SK-N-MC (cell line): ENCODE measurements around the gene NCOA3.

Experiments
- DNase-seq: peaks from one replicate; pipeline ENCODE4 v3.0.0-alpha.2; 2011; ENCODE audit warnings: low read depth, low spot score
- H3K27ac ChIP-seq: fragments of 200-600 bp; sonication (generic); 2 replicates; pipeline ENCODE4 v1.5.1; 2016; ENCODE audit warnings: mixed run types
- H3K36me3 ChIP-seq: fragments of 200-600 bp; sonication (generic); 2 replicates; pipeline ENCODE4 v1.6.1; 2017; ENCODE audit warnings: antibody characterized with exemption, low read length, mixed read lengths; ENCODE audit not compliant: insufficient read depth
- H3K4me3 ChIP-seq: fragments of 200-600 bp; sonication (generic); 2 replicates; pipeline ENCODE4 v1.5.1; 2016
- H3K9ac ChIP-seq: fragments of 200-600 bp; sonication (generic); 2 replicates; pipeline ENCODE4 v1.8.0; 2017; ENCODE audit warnings: mixed run types, mixed read lengths; ENCODE audit not compliant: insufficient read length
- H3K9me3 ChIP-seq: fragments of 200-600 bp; sonication (generic); 2 replicates; pipeline ENCODE4 v1.6.1; 2017; ENCODE audit warnings: low read depth, mild to moderate bottlenecking, antibody characterized with exemption, low read length, moderate library complexity, mixed read lengths
- EZH2 ChIP-seq: fragments of 200-600 bp; sonication (generic); IDR thresholded peaks from one replicate; pipeline ENCODE4 v1.6.1; 2017; ENCODE audit warnings: antibody characterized with exemption
- FOXP2 ChIP-seq: optimal IDR thresholded peaks from 2 replicates; pipeline ENCODE3; 2011; ENCODE audit warnings: mild to moderate bottlenecking, moderate library complexity; ENCODE audit not compliant: insufficient read depth; ENCODE audit errors: extremely low read length, control extremely low read depth
- POLR2AphosphoS5 ChIP-seq: IDR thresholded peaks from 2 replicates; pipeline ENCODE4 v1.6.1; 2012; ENCODE audit warnings: mild to moderate bottlenecking, low read depth, low read length, borderline replicate concordance

NCOA3 gene

DNA sequence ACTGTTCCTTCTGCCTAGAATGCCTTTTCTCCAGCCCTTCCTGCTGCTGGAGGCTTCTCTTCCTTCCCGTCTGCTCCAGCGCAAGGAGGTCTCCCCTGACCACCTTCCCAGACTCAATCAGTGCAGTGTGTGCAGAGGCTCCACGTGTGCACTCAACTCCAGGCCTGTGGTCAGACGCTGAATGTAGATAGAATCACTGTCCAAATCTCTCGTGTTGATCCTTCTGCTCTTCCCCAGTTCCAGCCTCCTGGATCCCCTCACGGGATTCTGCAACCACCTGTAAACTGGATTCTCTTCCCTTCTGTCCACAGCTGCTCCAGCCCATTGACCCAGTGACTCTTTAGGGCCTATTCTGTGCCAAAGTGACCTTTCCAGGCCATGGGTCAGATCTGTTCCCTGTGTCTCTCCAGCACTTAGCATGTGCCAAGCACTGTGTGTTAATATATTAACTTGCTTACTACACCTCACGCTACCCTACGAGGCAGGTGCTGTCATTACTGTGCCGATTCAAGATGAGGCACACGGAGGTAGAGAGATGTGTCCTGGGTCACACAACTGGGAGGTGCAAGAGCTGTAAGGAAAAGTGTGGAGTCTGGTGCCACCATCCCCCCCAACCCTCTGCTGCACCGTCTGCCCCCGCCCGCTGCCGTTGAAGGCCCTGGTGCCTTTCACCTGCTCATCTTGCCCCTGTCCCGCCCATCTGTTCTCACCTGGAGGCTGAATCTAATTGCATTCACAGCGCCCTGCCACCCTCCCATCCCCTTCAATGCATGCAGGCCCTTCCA, 171.4 kb downstream of the NCOA3 start:
- no peaks in the 10 kb centered on the region for H3K9me3 ChIP-seq
- TF ChIP-seq FOXP2, result no peak
- no peak for TF ChIP-seq EZH2
- TF ChIP-seq POLR2AphosphoS5, result no peak
- no peaks in the 10 kb centered on the region for H3K36me3 ChIP-seq
- no peak overlapping the region for H3K9ac ChIP-seq
- no peak overlapping the region for H3K4me3 ChIP-seq
- H3K27ac ChIP-seq, result no peak overlapping the region
- DNase-seq, result no peak

GRCh38 chr20:47673671-47673955, 171.9 kb downstream of the NCOA3 start:
- Histone ChIP-seq H3K27ac (no peak overlapping the region), H3K36me3 (no peaks in the 10 kb centered on the region), H3K9ac (no peak overlapping the region), H3K4me3 (no peak overlapping the region), H3K9me3 (no peaks in the 10 kb centered on the region)
- no peak for DNase-seq
- no peak for TF ChIP-seq POLR2AphosphoS5
- TF ChIP-seq EZH2, result no peak
- no peak for TF ChIP-seq FOXP2

- DNase-seq, result no peak
- Histone ChIP-seq H3K4me3 (no peak overlapping the region), H3K9ac (no peak overlapping the region), H3K27ac (no peak overlapping the region), H3K36me3 (no peaks in the 10 kb centered on the region), H3K9me3 (no peaks in the 10 kb centered on the region)
- no peak for TF ChIP-seq FOXP2
- TF ChIP-seq POLR2AphosphoS5, result no peak
- no peak for TF ChIP-seq EZH2
Measured at GRCh38 chr20:47674145-47674544, 172.5 kb downstream of the NCOA3 start.

GRCh38 chr20:47674686-47675085, 173.0 kb downstream of the NCOA3 start:
- no peak for DNase-seq
- Histone ChIP-seq H3K4me3 (no peak overlapping the region), H3K36me3 (no peaks in the 10 kb centered on the region), H3K27ac (no peak overlapping the region), H3K9ac (no peak overlapping the region), H3K9me3 (no peaks in the 10 kb centered on the region)
- no peak for TF ChIP-seq POLR2AphosphoS5
- no peak for TF ChIP-seq FOXP2

DNA sequence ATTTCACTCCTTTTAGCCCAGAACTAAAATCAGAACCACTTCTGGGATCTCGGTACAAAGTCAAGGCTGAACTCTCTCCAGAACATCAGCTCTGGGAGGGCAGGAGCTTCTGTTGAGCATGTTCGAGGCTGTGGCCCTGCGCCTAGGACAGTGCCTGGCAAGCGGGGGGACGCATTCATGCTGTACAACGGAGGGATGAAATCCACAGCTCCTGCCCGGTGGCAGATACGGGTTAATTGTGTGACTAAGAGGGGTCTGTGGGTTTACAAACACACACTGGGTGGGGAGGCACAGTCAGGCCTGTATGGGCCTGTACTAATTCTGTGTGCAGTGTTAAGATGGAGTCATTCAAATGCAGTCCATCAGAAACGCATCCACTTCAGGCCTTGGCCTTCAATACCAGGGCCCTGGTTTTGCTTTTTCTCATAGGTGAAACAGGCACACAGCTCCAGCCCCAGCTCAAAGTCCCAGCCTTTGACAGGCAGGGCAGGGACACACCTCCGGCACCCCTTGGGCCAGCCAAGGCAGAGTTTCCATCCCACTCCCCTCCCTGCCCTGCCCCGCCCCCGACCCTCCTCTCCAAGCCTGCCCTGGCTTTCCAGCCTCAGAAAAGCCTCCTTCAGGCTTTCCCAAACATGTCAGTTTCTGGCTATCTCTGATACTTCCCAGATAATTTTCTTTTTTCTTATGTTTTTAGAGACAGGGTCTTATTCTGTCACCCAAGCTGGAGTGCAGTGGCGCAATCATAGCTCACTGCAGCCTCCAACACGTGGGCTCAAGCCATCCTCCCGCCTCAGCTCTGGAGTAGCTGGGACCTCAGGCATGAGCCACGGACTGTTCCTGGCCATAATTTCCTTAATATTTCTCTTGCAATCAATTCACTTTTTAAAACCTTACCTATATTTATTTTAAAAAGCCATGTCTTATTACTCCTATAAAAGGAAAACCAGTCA, 173.8 kb downstream of the NCOA3 start:
- H3K27ac ChIP-seq, result no peak overlapping the region
- no peak for TF ChIP-seq EZH2
- no peak for TF ChIP-seq FOXP2
- TF ChIP-seq POLR2AphosphoS5, result no peak
- H3K9me3 ChIP-seq, result no peaks in the 10 kb centered on the region
- no peak overlapping the region for H3K4me3 ChIP-seq
- H3K9ac ChIP-seq, result no peak overlapping the region
- no peak for DNase-seq
- no peaks in the 10 kb centered on the region for H3K36me3 ChIP-seq

DNA sequence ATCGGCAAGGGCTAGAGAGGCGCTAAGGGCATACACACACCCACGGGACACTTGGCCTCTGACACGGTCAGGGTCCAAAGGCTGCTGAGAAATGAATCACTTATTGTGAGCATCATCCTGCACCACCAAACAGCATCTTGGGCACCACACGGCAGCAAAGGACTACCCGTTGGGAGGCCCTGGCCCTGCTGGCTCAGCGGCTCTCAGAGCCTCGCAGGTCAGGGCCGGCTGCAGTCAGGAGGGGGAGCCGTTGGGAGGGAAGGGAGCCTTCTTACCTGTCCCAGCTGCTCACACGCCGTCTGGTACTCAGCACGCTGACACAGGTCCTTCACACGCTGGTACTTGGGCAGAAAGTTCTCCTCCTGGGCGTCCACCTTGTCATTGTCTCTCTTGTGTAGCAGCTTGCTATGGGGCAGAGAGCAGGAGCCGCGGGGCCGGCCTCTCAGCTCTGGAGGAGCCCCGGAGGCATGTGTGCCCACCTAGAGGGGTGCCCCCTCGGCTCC, 174.6 kb downstream of the NCOA3 start:
- Histone ChIP-seq H3K36me3 (no peaks in the 10 kb centered on the region), H3K4me3 (no peak overlapping the region), H3K9me3 (no peaks in the 10 kb centered on the region), H3K9ac (no peak overlapping the region), H3K27ac (no peak overlapping the region)
- TF ChIP-seq POLR2AphosphoS5, result no peak
- no peak for DNase-seq

- TF ChIP-seq EZH2 (no peak), FOXP2 (no peak), POLR2AphosphoS5 (no peak)
- no peak for DNase-seq
- no peak overlapping the region for H3K4me3 ChIP-seq
- H3K27ac ChIP-seq, result no peak overlapping the region
- no peak overlapping the region for H3K9ac ChIP-seq
- H3K9me3 ChIP-seq, result no peaks in the 10 kb centered on the region
- H3K36me3 ChIP-seq, result no peaks in the 10 kb centered on the region
Measured at GRCh38 chr20:47676912-47677634, 175.4 kb downstream of the NCOA3 start.

DNA sequence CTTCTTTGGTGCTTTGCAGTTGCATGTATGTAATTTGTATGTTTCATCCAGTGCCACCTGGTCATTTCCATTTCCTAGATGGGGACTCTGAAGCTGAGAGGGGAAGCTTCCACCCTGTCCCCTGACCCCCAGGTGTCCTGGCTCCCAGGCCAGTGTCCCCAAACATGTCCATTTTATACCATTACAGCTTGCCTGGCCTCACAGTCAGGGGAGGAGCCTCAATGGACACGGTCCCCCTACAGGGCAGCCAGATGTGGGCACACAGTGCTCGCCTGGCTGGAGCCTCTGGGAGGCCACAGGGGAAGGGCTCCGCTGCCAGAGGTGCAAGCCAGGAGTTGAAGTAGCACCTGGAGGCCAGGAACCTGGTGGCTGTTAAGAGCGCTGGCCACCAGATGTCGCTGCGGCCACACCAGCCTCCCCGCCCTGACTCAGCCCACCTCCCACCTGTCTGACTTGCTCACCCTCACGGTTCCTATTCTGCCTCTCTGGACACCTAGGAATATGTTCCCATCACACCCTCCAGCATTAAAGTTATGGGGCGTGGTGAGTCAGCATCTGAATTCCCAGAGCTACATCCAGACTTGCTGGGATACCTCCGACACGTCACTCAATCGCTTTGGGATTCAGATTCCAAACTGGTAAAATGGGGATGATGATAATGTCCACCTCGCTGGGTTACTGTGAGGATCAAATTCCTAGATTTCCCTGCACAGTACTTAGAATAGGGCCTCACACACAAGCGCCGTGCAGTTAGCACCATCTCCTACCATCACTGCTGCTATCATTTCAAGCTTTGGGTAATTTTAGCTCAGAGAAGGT, 176.2 kb downstream of the NCOA3 start:
- H3K9me3 ChIP-seq, result no peaks in the 10 kb centered on the region
- H3K36me3 ChIP-seq, result no peaks in the 10 kb centered on the region
- DNase-seq, result no peak

More for the DNA sequence above, 176.2 kb downstream of the NCOA3 start:
- H3K4me3 ChIP-seq, result no peak overlapping the region
- TF ChIP-seq FOXP2, result no peak
- TF ChIP-seq EZH2, result no peak
- no peak for TF ChIP-seq POLR2AphosphoS5
- no peak overlapping the region for H3K9ac ChIP-seq
- no peak overlapping the region for H3K27ac ChIP-seq
